D721Med (cell line): ENCODE results near the gene TMEM121B.

ENCODE experiments used
- DNase-seq: peaks from one replicate; pipeline ENCODE4 v3.0.0; 2011; ENCODE audit warnings: low spot score; ENCODE audit not compliant: insufficient read length
- FAIRE-seq: peaks from 2 replicates; lab custom pipeline; 2011; peaks lifted over from hg19 to GRCh38; lab: Jason Lieb, UNC
- CTCF ChIP-seq: IDR thresholded peaks from 2 replicates; pipeline ENCODE4 v1.5.1; 2012; ENCODE audit warnings: mild to moderate bottlenecking, control low read depth; ENCODE audit not compliant: insufficient read depth; ENCODE audit errors: missing control alignments

The TMEM121B gene

GRCh38 chr22:17110791-17111550 is 10.2 kb downstream of the TMEM121B start:
- DNase-seq (no peak), FAIRE-seq (no peak)
- no peak for TF ChIP-seq CTCF

GRCh38 chr22:17109976-17110375 is 11.2 kb downstream of the TMEM121B start:
- TF ChIP-seq CTCF, result no peak
- DNase-seq, result no peak
- FAIRE-seq, result no peak

GRCh38 chr22:17109113-17109865 is 11.9 kb downstream of the TMEM121B start:
- no peak for DNase-seq
- no peak for TF ChIP-seq CTCF
- no peak for FAIRE-seq

GRCh38 chr22:17108256-17109112 is 12.7 kb downstream of the TMEM121B start:
- no peak for FAIRE-seq
- TF ChIP-seq CTCF, result no peak
- no peak for DNase-seq

- DNase-seq, result no peak
- TF ChIP-seq CTCF, result no peak
- FAIRE-seq, result no peak
Measured at GRCh38 chr22:17107547-17107810, 13.7 kb downstream of the TMEM121B start.

- peak; percentile 83 for FAIRE-seq
- peak; percentile 86 for DNase-seq
- no peak for TF ChIP-seq CTCF
Measured at GRCh38 chr22:17106785-17107546, 14.2 kb downstream of the TMEM121B start.
